PFSK-1 (cell line): Measurements from ENCODE around the gene MALAT1.

ENCODE experiments used
- FOXP2 ChIP-seq: optimal IDR thresholded peaks from 2 replicates; pipeline ENCODE3; 2011; ENCODE audit warnings: borderline replicate concordance, control low read depth, inconsistent platforms; ENCODE audit not compliant: insufficient read depth; ENCODE audit errors: extremely low read length, extremely low read depth
- POLR2AphosphoS5 ChIP-seq: IDR thresholded peaks from 2 replicates; pipeline ENCODE4 v1.6.1; 2012; ENCODE audit warnings: low read depth, mild to moderate bottlenecking, control low read depth, low read length, moderate library complexity
- REST ChIP-seq, 2 experiments: IDR thresholded peaks; 2 replicates each; pipeline versions ENCODE4 v1.6.1 to v1.8.0; 2011 to 2012; ENCODE audit warnings: low read depth in 2 of 2, low read length in 2 of 2, control low read depth in 1 of 2, inconsistent platforms in 1 of 2, mild to moderate bottlenecking in 1 of 2, moderate library complexity in 1 of 2; ENCODE audit not compliant: insufficient read depth in 1 of 2
- SIN3A ChIP-seq: IDR thresholded peaks from 2 replicates; pipeline ENCODE4 v1.6.1; 2012; ENCODE audit warnings: mild to moderate bottlenecking, low read length, moderate library complexity, borderline replicate concordance; ENCODE audit not compliant: insufficient read depth
- TAF1 ChIP-seq: IDR thresholded peaks from 2 replicates; pipeline ENCODE4 v1.6.1; 2012; ENCODE audit warnings: low read length, control low read depth, borderline replicate concordance; ENCODE audit not compliant: insufficient read depth

MALAT1 gene

DNA sequence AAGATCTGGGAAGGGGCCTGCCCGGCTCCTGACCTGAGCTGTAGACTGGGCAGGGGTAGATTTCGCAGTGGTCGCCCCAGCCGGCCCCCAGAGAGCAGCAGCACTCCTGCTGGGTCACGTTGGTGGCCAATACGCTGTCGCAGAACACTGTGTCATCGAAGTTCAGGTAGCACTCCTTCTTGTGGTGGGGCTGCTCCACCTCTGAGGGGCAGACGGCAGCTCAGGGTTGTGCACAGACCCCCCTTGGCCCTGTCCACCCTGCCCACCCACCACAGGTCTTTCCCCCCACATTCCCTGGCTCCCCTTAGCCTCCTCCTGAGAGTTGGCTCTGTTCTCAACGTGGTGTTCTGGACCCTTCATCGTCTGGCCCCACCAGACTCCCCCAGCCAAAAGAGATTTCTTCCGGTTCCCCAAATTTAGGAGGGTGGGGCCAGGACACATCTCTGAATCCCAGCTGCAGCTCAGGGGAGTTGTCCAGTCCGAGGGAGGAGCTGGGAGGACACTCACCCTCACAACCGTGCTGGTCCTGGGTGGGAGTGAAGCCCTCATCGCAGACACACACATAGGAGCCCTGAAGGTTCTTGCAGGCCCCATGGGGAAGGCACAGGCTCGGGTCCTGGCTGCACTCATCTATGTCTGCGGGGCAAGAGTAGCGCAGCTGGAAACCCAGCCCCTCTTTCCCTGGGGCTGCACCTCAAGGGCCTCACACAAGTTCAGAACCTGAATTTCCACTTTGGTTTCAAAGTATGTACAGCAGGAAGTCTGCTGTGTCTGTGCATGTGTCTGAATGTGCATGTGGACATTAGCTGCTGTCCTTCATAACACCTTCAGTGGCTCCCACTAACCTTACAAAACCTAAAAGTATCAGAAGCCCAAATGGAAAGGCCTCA lies 42.5 kb downstream of the MALAT1 start:
- no peak for TF ChIP-seq FOXP2
- TF ChIP-seq TAF1, result no peak
- no peak for TF ChIP-seq POLR2AphosphoS5
- no peak for TF ChIP-seq SIN3A
- TF ChIP-seq REST (IDR thresholded peaks at IDR 0.05; ENCODE audit: insufficient read depth in 1 of 2, low read depth in 2 of 2, low read length in 2 of 2), result no peak

- no peak for TF ChIP-seq SIN3A
- TF ChIP-seq REST (IDR thresholded peaks at IDR 0.05; ENCODE audit: insufficient read depth in 1 of 2, low read depth in 2 of 2, low read length in 2 of 2), result no peak
- no peak for TF ChIP-seq FOXP2
- TF ChIP-seq TAF1, result no peak
- no peak for TF ChIP-seq POLR2AphosphoS5
Observed at GRCh38 chr11:65542738-65543390, 44.0 kb downstream of the MALAT1 start.

DNA sequence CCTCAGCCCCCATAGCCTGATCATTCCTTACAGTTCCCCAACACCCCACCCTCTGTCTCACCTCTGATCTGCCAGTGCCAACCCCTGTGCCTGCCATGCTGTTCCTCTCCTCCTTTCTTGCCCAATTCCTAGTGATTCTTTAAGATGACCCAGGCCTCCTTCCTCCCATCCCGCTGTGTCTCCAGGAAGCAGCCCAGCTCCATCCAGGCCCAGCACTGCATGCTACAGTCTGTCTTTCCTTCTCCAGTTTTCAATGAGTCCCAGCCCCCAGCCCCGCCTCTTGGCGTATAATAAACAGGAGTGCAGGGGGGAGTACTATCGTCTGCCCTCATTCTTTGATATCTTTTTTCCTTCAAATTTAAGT lies 47.0 kb downstream of the MALAT1 start:
- TF ChIP-seq TAF1 (no peak), SIN3A (no peak), FOXP2 (no peak), REST (IDR thresholded peaks at IDR 0.05; ENCODE audit: insufficient read depth in 1 of 2, low read depth in 2 of 2, low read length in 2 of 2) (no peak), POLR2AphosphoS5 (no peak)

DNA sequence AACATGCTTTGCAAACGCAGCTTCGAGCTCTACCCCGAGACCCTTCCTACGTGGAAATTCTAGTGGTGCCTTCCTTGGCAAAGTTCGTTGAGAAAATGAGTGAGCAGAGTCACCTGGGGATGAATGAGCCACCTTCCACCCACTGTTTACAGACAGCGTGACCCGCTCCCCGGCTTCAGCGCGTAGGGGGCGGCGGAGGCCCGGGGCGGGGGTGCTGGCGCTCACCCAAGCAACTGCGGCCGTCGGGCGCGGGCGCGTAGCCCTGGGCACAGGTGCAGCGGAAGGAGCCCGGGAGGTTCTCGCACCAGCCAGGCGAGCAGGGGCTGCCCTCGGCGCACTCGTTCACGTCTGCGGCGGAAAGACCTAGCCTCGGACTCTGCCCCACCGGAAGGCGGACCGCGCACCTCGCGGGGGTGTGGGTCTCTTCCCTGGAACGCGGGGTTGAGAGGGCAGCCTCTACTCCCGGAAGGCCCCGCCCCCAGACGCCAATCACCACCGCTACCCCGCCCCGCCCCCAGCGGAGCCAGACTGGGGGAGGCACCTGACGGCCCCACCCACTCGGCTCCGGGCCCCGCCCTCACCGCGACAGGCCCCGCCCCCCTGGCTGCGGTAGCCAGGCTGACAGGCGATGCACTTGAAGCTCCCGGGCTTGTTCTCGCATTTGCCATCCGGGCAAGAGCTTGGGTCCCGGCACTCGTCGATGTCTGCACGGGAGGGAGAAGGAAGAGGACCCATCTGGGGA lies 47.5 kb downstream of the MALAT1 start:
- TF ChIP-seq TAF1, result no peak
- TF ChIP-seq FOXP2, result no peak
- TF ChIP-seq POLR2AphosphoS5, result no peak
- no peak for TF ChIP-seq SIN3A

GRCh38 chr11:65547446-65548125 lies 48.7 kb downstream of the MALAT1 start:
- TF ChIP-seq POLR2AphosphoS5 (no peak), TAF1 (no peak), FOXP2 (no peak), REST (IDR thresholded peaks at IDR 0.05; ENCODE audit: insufficient read depth in 1 of 2, low read depth in 2 of 2, low read length in 2 of 2) (no peak), SIN3A (no peak)
